Spleen (tissue), 11 donors: ENCODE measurements around the gene CDC34. TPM values are rescaled to one million over a fixed set of nuclear protein-coding genes. Genes with fewer than 3 reads are reported as not detected.

Experiments used
- DNase-seq: peaks from one replicate; pipeline ENCODE4 v3.0.0-alpha.2; 2020
- H3K27ac ChIP-seq, 8 donors: fragments of 200-600 bp; sonication (generic) in 7 of 8; 1 replicate in 4 of 8; 2 replicates in 4 of 8; pipeline versions ENCODE4 v1.5.0 to v1.8.0; 2016 to 2021; ENCODE audit warnings: inconsistent platforms in 4 of 8, mild to moderate bottlenecking in 4 of 8, moderate library complexity in 1 of 8
- H3K27me3 ChIP-seq, 7 donors: fragments of 200-600 bp; sonication (generic) in 6 of 7; replicated peaks in 1 of 7; 1 replicate in 4 of 7; 2 replicates in 3 of 7; pipeline versions ENCODE4 v1.5.0 to v1.8.0; 2016 to 2021; ENCODE audit warnings: inconsistent platforms in 3 of 7, mild to moderate bottlenecking in 1 of 7
- H3K36me3 ChIP-seq, 6 donors: fragments of 200-600 bp; sonication (generic) in 5 of 6; 1 replicate in 4 of 6; 2 replicates in 2 of 6; pipeline versions ENCODE4 v1.5.0 to v1.8.0; 2016 to 2021; ENCODE audit warnings: inconsistent platforms in 2 of 6
- H3K4me1 ChIP-seq, 6 donors: fragments of 200-600 bp; sonication (generic) in 5 of 6; 1 replicate in 3 of 6; 2 replicates in 3 of 6; pipeline versions ENCODE4 v1.5.0 to v1.8.0; 2016 to 2021; ENCODE audit warnings: inconsistent platforms in 3 of 6
- H3K4me3 ChIP-seq, 8 donors: fragments of 200-600 bp; sonication (generic) in 7 of 8; 1 replicate in 4 of 8; 2 replicates in 4 of 8; pipeline versions ENCODE4 v1.5.0 to v1.8.0; 2016 to 2021; ENCODE audit warnings: inconsistent platforms in 4 of 8, mild to moderate bottlenecking in 4 of 8, moderate library complexity in 2 of 8
- H3K9me3 ChIP-seq, 8 donors: fragments of 200-600 bp; sonication (generic) in 7 of 8; 1 replicate in 4 of 8; 2 replicates in 4 of 8; pipeline versions ENCODE4 v1.5.0 to v1.8.0; 2016 to 2021; ENCODE audit warnings: inconsistent platforms in 4 of 8
- POLR2A ChIP-seq, 3 donors: fragments of 450-650 bp; IDR thresholded peaks; one replicate each; pipeline ENCODE4 v1.5.1; 2017; ENCODE audit warnings: antibody characterized with exemption in 3 of 3, mild to moderate bottlenecking in 1 of 3
- POLR2AphosphoS5 ChIP-seq, 3 donors: sonication (generic); formaldehyde crosslinking; IDR thresholded peaks; one replicate each; pipeline ENCODE4 v1.5.1; 2017; ENCODE audit warnings: antibody characterized with exemption in 3 of 3
- WGBS, 5 donors: extraction: QIAGEN DNeasy Blood & Tissue Kit in 3 of 5; methylation state at CpG; one replicate each; pipeline versions ENCODE4 v1.1.5 to v1.1.7; 2013 to 2018; 5-methylcytosine and 5-hydroxymethylcytosine counted together
- intact Hi-C: fragments of 100-400 bp; cut with DNase I; formaldehyde crosslinking; loops from one replicate; pipeline ENCODE4 v1.15.0; 2023; ENCODE audit warnings: low total_unique reads
- polyA plus RNA-seq, 3 donors: library from polyadenylated mRNA; stranded (reverse); fragments of 200-250 nt; gene quantifications; one replicate each; pipeline ENCODE4 v1.2.1, GENCODE V29; 2013
- total RNA-seq, 7 donors: library from RNA; depleted of rRNA in 3 of 7; stranded (reverse); fragments of >200 nt in 3 of 7; fragmentation: NEBNext Ultra II Directional in 4 of 7; extraction: Animal tissue kit (Norgen Biotek cat#: 25700) in 4 of 7; gene quantifications; one replicate each; pipeline versions ENCODE4 v1.1.0 to v1.2.1, GENCODE V29; 2016 to 2021
- TF ChIP-seq, protein P1 (sequence below), 11 experiments: fragments of 200-600 bp in 7 of 11; fragments of 450-650 bp in 4 of 11; sonication (generic) in 4 of 11; IDR thresholded peaks in 8 of 11; conservative IDR thresholded peaks in 3 of 11; 1 replicate in 7 of 11; 2 replicates in 4 of 11; pipeline versions ENCODE4 v1.4.0 to v1.8.0; 2016 to 2021; ENCODE audit warnings: antibody characterized with exemption in 11 of 11, inconsistent platforms in 4 of 11, mild to moderate bottlenecking in 1 of 11
- donor health status: healthy with polysubstance abuse.
- donor health status: DM: no; HTN: no; CAD: no; lungs with moderate emphysema.
- donor health status: DM: no; HTN: no; CAD: no.
- donor health status: Bipolar disorder and iron deficiency.
- donor health status: healthy.
- donor health status: DM: no; HTN: no; CAD: no.
- donor health status: DM: yes; HTN: yes; CAD: no.

Gene CDC34
- total and polyA plus RNA-seq, 10 donors, result 35.9 to 83.9 (median 49.3) TPM

DNA sequence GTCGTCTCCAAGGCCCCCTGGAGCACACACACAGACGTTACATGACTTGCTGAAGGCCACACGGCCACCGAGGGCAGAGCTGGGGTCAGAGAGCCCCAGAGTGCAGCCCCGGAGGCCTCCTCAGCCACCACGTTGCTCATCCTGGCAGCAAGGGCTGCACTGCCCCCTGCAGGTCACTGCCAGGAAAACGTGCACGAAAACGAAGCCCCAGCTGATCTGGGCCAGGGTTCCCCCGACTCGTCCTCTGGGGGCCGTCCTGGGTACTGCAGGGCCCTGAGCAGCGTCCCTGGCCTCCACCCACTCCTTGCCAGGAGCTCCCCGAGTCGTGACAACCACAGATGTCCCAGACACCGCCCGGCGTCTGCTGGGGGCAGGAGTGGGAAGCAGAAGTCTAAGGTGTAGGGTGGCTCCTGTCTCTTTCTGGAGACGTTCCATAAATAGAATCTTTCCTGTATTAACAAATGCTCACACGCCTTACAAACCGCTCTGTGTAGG is 20.9 kb upstream of the CDC34 start:
- DNase-seq, result peak; percentile 97
- H3K27me3 ChIP-seq, result no peaks in the 10 kb centered on the region
- H3K9me3 ChIP-seq, result no peaks in the 10 kb centered on the region
- peak overlapping the region in 7 of 8 donors; percentile 5 to 62 (median 26) for H3K4me3 ChIP-seq
- peak overlapping the region; percentile 58 to 90 (median 84) for H3K27ac ChIP-seq
- TF ChIP-seq, protein P1, sequence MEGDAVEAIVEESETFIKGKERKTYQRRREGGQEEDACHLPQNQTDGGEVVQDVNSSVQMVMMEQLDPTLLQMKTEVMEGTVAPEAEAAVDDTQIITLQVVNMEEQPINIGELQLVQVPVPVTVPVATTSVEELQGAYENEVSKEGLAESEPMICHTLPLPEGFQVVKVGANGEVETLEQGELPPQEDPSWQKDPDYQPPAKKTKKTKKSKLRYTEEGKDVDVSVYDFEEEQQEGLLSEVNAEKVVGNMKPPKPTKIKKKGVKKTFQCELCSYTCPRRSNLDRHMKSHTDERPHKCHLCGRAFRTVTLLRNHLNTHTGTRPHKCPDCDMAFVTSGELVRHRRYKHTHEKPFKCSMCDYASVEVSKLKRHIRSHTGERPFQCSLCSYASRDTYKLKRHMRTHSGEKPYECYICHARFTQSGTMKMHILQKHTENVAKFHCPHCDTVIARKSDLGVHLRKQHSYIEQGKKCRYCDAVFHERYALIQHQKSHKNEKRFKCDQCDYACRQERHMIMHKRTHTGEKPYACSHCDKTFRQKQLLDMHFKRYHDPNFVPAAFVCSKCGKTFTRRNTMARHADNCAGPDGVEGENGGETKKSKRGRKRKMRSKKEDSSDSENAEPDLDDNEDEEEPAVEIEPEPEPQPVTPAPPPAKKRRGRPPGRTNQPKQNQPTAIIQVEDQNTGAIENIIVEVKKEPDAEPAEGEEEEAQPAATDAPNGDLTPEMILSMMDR (IDR thresholded peaks at IDR 0.05 in 8 of 11, conservative IDR thresholded peaks at IDR 0.05 in 3 of 11), result peak; percentile 99 to 100 (median 99)
- TF ChIP-seq POLR2A (IDR thresholded peaks at IDR 0.05), result no peak
- peak in 2 of 3 donors; percentile 60 to 78 for TF ChIP-seq POLR2AphosphoS5 (IDR thresholded peaks at IDR 0.05)
- H3K4me1 ChIP-seq, result peaks cover 15 to 69% (median 51%) of the 10 kb centered on the region in 6 donors
- H3K36me3 ChIP-seq, result peaks cover 0 to 10% (median 0%) of the 10 kb centered on the region in 6 donors
- intact Hi-C loops, result no loop called here
- 4 to 10% (median 6%) methylated on average over 18 to 21 of the region's 21 CpGs for WGBS, 5 donors

DNA sequence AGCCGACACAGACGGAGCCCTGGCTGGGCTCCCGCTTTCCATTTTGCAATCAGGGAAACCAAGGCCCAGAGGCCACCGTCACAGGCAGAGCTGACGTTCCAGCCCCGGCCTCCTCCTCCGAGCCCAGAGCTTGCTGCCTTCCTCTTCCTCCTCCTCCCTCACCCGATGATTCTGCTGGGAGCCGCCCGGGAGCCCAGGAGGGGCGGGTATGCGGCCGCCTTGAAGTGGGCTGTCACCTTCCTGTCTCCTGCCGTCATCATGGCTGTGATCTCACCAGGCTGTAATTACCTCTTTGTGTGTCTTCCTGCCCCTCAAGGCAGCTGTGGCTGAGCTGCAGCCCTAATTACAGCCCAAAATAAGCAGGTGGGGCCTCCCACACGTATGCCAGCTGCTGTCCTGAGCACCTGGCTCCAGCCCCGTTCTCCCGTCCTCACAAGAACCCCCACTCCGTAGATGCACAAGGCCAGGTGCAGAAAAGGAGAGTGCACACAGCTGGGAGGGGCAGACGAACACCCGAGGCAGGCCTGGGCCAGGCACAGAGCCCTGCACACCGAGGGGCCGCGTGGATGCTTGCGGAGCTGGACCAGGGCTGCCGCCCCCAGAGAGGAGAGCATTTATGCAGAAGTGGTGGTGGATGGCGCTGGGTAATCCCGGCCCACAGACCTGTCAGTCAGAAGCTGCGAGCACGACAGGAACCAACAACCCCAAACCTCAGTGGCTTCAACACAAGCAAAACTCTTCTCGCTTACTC is 20.3 kb upstream of the CDC34 start:
- peak; percentile 92 for DNase-seq
- TF ChIP-seq, protein P1 (IDR thresholded peaks at IDR 0.05 in 8 of 11, conservative IDR thresholded peaks at IDR 0.05 in 3 of 11), result no peak
- peak; percentile 66 to 78 (median 74) for TF ChIP-seq POLR2AphosphoS5 (IDR thresholded peaks at IDR 0.05)
- Histone ChIP-seq H3K36me3 (peaks cover 0 to 10% (median 0%) of the 10 kb centered on the region in 6 donors), H3K4me3 (peak overlapping the region in 7 of 8 donors; percentile 5 to 62 (median 26)), H3K27ac (peak overlapping the region; percentile 58 to 90 (median 84)), H3K27me3 (no peaks in the 10 kb centered on the region), H3K9me3 (no peaks in the 10 kb centered on the region), H3K4me1 (peaks cover 14 to 63% (median 45%) of the 10 kb centered on the region in 6 donors)
- intact Hi-C loops, result no loop called here
- WGBS, 5 donors, result 12 to 28% (median 20%) methylated on average over 24 to 30 of the region's 30 CpGs

DNA sequence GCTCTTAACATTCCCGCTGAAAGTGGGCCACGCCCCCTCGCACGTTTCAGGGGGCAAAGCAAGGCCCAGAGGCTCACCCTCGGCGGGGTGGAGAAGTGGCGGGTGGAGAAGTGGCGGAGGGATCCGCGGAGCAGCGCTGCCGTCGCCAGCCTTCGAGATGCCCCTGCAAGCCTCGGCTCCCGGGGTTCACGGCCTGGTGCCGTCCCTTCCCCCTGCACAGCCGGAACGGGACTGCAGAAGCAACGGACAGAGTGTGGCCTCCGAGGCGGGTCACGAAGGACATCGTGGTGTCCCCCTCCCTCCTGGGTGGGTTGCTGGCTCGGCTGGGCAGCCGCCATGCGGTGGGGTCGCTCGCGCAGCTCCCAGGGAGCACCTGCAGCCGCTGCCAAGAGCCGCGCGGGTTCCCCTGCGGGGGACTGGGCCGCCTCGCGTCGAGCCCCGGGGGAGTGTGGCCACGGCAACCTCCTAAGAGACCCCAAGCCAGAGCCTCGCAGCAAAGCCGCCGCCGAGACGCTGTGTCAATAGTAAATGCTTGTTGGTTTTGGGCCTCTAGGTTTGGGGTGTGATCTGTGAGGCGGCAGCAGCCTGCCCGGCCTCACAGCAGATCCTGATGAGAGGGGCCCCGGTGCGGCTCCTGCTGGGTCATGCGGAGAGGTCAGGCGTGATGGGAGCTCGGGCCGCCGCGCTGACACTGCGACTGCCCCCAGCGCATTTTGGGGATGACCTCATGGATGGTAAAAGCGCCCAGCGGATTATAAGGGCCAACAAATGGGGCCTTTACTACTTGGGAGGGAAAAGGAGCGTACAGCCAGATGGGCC is 18.8 kb upstream of the CDC34 start:
- H3K27ac ChIP-seq, result peak overlapping the region in 4 of 8 donors; percentile 7 to 90 (median 86)
- H3K36me3 ChIP-seq, result peaks cover 0 to 10% (median 0%) of the 10 kb centered on the region in 6 donors
- H3K4me1 ChIP-seq, result peaks cover 12 to 56% (median 37%) of the 10 kb centered on the region in 6 donors
- TF ChIP-seq, protein P1 (IDR thresholded peaks at IDR 0.05 in 8 of 11, conservative IDR thresholded peaks at IDR 0.05 in 3 of 11), result no peak
- peak; percentile 11 to 56 (median 30) for TF ChIP-seq POLR2AphosphoS5 (IDR thresholded peaks at IDR 0.05)
- no peaks in the 10 kb centered on the region for H3K27me3 ChIP-seq
- 57 to 72% (median 61%) methylated on average over 14 to 62 of the region's 62 CpGs for WGBS, 5 donors
- no peaks in the 10 kb centered on the region for H3K9me3 ChIP-seq
- H3K4me3 ChIP-seq, result no peak overlapping the region
- peak; percentile 81 for DNase-seq
- intact Hi-C loops, result no loop called here
